Testis (tissue), 3 donors: Measurements from ENCODE around the gene RIOK2. TPM values are rescaled to one million over a fixed set of nuclear protein-coding genes. Genes with fewer than 3 reads are reported as not detected.
"Not testable (repeated sequence)": the region's sequence is repeated elsewhere in the genome, so short reads cannot be mapped to it uniquely, and the experiment has no call there.

ENCODE experiments used
- DNase-seq: peaks from one replicate; pipeline ENCODE4 v3.0.0-alpha.2; 2019
- H3K27ac ChIP-seq, 2 donors: fragments of 200-600 bp; sonication (generic); one replicate each; pipeline ENCODE4 v1.5.1; 2019
- H3K27me3 ChIP-seq: fragments of 200-600 bp; sonication (generic); one replicate; pipeline ENCODE4 v1.5.1; 2019
- H3K36me3 ChIP-seq: fragments of 200-600 bp; sonication (generic); one replicate; pipeline ENCODE4 v1.5.1; 2017; ENCODE audit warnings: low read depth; ENCODE audit errors: missing control alignments
- H3K4me1 ChIP-seq: fragments of 200-600 bp; sonication (generic); one replicate; pipeline ENCODE4 v1.5.1; 2019
- H3K4me3 ChIP-seq, 2 donors: fragments of 200-600 bp; sonication (generic); one replicate each; pipeline ENCODE4 v1.5.1; 2017 to 2019
- H3K9me3 ChIP-seq: fragments of 200-600 bp; sonication (generic); one replicate; pipeline ENCODE4 v1.5.1; 2017
- CTCF ChIP-seq, 3 experiments: fragments of 450-650 bp in 2 of 3; fragments of 200-600 bp in 1 of 3; sonication (generic) in 1 of 3; IDR thresholded peaks; one replicate each; pipeline ENCODE4 v1.5.1; 2016 to 2019; ENCODE audit warnings: antibody characterized with exemption in 3 of 3, mild to moderate bottlenecking in 2 of 3, moderate library complexity in 1 of 3
- POLR2A ChIP-seq: fragments of 450-650 bp; IDR thresholded peaks from one replicate; pipeline ENCODE4 v1.6.1; 2017; ENCODE audit warnings: antibody characterized with exemption, mild to moderate bottlenecking, moderate library complexity
- WGBS, 2 donors: methylation state at CpG; one replicate each; pipeline ENCODE4 v1.1.5; 2018; 5-methylcytosine and 5-hydroxymethylcytosine counted together
- intact Hi-C: fragments of 100-400 bp; cut with DNase I; formaldehyde crosslinking; loops from one replicate; pipeline ENCODE4 v1.15.1; 2023; ENCODE audit warnings: low total_unique reads
- polyA plus RNA-seq: library from polyadenylated mRNA; stranded (reverse); fragments of 350-450 nt; fragmentation: Illumina TruSeq; extraction: RNeasy Lipid Tissue Mini Kit (QIAGEN cat#74804); gene quantifications from one replicate; pipeline ENCODE4 v1.2.3, GENCODE V29; 2014; ENCODE audit warnings: low read depth, low replicate concordance; ENCODE audit not compliant: insufficient read depth
- total RNA-seq, 2 donors: library from RNA; depleted of rRNA; stranded (reverse); fragments of >200 nt; gene quantifications; one replicate each; pipeline ENCODE4 v1.2.3, GENCODE V29; 2016

The RIOK2 gene
- total and polyA plus RNA-seq, 3 donors from 2014 or later, result 15.0 to 26.5 (median 20.4) TPM

GRCh38 chr5:97183930-97184213, 825 bp upstream of the RIOK2 start:
- Histone ChIP-seq H3K36me3 (no peaks in the 10 kb centered on the region), H3K27me3 (no peaks in the 10 kb centered on the region), H3K27ac (peak overlapping the region in 1 of 2 donors; percentile 85), H3K4me1 (peaks cover 11% of the 10 kb centered on the region), H3K4me3 (peak overlapping the region; percentile 84 to 90), H3K9me3 (no peaks in the 10 kb centered on the region)
- TF ChIP-seq CTCF (IDR thresholded peaks at IDR 0.05), result no peak
- no peak for TF ChIP-seq POLR2A
- intact Hi-C loops, result no loop called here
- DNase-seq, result no peak
- WGBS, 2 donors, result 40 to 45% methylated on average over 6 of the region's 6 CpGs

DNA sequence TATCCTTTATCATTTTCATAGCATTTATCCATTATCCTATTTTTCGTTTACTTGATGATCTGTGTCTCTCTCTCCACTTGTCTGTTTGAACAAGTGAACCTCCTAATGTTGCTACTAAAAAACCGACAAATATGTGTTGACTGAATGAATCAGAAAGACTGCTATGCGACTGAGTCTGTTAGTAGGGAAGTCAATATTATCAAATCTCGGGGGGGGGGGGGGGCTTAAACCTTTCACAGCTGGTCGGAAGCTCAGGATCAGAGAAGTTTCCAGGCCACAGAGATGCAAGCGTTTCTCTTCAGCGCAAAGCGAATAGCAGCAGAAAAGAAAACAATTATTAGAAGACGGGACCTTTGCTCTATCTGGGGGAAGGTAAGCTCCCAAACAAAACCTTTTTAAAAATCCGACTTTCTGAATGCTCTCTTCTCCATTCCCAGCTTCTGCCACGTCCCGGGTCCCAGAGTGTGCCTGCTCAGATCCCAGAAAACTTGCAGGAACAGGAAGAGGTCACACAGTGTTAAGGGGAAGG, 412 bp downstream of the RIOK2 start:
- Histone ChIP-seq H3K27me3 (no peaks in the 10 kb centered on the region), H3K4me3 (peak overlapping the region; percentile 84 to 90), H3K36me3 (no peaks in the 10 kb centered on the region), H3K9me3 (no peaks in the 10 kb centered on the region), H3K4me1 (peaks cover 11% of the 10 kb centered on the region), H3K27ac (peak overlapping the region; percentile 85 to 86)
- no peak for DNase-seq
- intact Hi-C loops, result no loop called here
- TF ChIP-seq POLR2A (no peak), CTCF (IDR thresholded peaks at IDR 0.05) (no peak)
- 0 to 1% methylated on average over 12 of the region's 12 CpGs for WGBS, 2 donors

DNA sequence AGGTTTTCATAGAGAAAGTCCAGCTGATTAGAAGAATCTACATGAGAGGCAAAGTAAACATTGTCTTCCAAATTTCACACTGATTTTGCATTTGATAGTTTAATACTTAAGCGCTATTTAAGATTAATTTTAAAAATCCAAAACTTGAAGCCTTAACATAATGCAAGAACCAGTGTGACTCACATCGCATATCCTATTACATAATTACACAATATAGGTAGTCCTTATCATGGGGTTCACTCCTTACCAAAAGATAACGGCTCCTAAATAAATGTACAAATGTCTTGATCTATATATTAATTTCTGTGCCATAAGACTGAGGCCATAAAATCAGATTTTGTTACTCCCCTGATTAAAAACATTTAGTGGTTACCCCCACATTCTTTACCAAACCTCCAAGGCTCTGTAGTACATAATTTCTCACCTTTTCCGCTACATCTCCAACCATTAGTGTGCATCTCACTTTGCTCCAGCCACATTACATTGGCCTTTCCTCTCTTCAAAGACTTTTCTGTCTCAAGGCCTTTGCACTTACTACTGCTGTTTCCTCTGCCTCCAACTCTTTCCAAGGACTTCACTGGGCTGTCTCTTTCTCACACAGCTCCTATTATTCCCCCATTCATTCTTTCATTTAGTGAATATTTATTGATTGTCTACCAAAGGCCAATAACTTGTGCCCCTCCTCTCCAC, 1.0 kb downstream of the RIOK2 start:
- no peak for TF ChIP-seq POLR2A
- TF ChIP-seq CTCF (IDR thresholded peaks at IDR 0.05), result no peak
- intact Hi-C loops, result no loop called here
- no peaks in the 10 kb centered on the region for H3K36me3 ChIP-seq
- H3K27ac ChIP-seq, result no peak overlapping the region
- WGBS, 2 donors, result 61 to 69% methylated on average over 4 of the region's 4 CpGs
- peak overlapping the region; percentile 84 to 90 for H3K4me3 ChIP-seq
- peaks cover 11% of the 10 kb centered on the region for H3K4me1 ChIP-seq
- no peaks in the 10 kb centered on the region for H3K27me3 ChIP-seq
- no peak for DNase-seq
- no peaks in the 10 kb centered on the region for H3K9me3 ChIP-seq

DNA sequence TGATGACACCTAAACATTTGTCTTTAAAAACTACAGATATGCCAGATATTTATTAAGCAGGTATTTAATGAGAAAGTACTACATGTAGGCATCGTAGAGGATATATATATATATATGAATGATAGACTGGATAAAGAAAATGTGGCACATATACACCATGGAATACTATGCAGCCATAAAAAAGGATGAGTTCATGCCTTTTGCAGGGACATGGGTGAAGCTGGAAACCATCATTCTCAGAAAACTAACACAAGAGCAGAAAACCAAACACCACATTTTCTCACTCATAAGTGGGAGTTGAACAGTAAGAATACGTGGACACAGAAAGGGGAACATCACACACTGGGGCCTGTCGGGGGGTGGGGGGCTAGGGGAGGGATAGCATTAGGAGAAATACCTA, 3.6 kb downstream of the RIOK2 start:
- H3K4me1 ChIP-seq, result peaks cover 11% of the 10 kb centered on the region
- intact Hi-C loops, H3K27ac ChIP-seq, H3K36me3 ChIP-seq, H3K4me3 ChIP-seq, H3K9me3 ChIP-seq, DNase-seq, H3K27me3 ChIP-seq: not testable (repeated sequence)
- 91 to 96% methylated on average over 3 of the region's 3 CpGs for whole genome bisulfite sequencing, 2 donors

DNA sequence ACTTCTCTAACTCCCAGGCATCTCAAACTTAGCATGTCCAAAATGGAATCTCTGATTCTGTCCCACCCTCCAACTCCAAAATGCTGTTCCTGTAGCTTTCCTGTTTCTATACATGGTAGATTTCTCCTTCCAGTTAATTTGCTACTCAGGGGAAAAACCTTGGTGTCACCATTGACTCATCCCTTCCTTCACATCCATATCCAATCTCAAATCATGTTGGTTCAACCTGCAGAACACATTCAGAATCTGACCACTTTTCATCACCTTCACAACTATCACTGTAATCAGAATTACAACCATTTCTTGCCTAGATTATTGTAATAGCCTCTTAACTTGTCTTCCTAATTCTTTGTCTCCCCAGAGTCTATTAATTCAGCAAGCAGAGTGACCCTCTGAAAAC, 10.8 kb downstream of the RIOK2 start:
- no peaks in the 10 kb centered on the region for H3K36me3 ChIP-seq

More for the DNA sequence above, 10.8 kb downstream of the RIOK2 start:
- H3K9me3 ChIP-seq, result no peaks in the 10 kb centered on the region
- no peak for TF ChIP-seq POLR2A
- no peak for TF ChIP-seq CTCF (IDR thresholded peaks at IDR 0.05)
- intact Hi-C loops, result no loop called here
- DNase-seq, result no peak
- no peaks in the 10 kb centered on the region for H3K4me1 ChIP-seq
- no peak overlapping the region for H3K27ac ChIP-seq
- H3K4me3 ChIP-seq, result no peak overlapping the region
- H3K27me3 ChIP-seq, result no peaks in the 10 kb centered on the region
